Effector memory CD4-positive, alpha-beta T cell (primary cell): Measurements from ENCODE around the gene CTNNA2.

Experiments used
- DNase-seq, 3 donors: peaks; one replicate each; pipeline ENCODE4 v3.0.0-alpha.2; 2020
- H3K27ac ChIP-seq: 2 replicates; pipeline ENCODE4 v1.7.0; 2013; ENCODE audit warnings: mild to moderate bottlenecking, low read length, moderate library complexity; ENCODE audit not compliant: insufficient read depth, poor library complexity, severe bottlenecking
- H3K27me3 ChIP-seq: replicated peaks from 2 replicates; pipeline ENCODE4 v1.7.0; 2013; ENCODE audit warnings: mild to moderate bottlenecking, low read length; ENCODE audit not compliant: insufficient read depth, control insufficient read depth, poor library complexity, severe bottlenecking
- H3K36me3 ChIP-seq: 2 replicates; pipeline ENCODE4 v1.7.0; 2013; ENCODE audit warnings: mild to moderate bottlenecking, low read length, moderate library complexity; ENCODE audit not compliant: control insufficient read depth, insufficient read depth
- H3K4me1 ChIP-seq: 2 replicates; pipeline ENCODE4 v1.7.0; 2013; ENCODE audit warnings: low read length, mild to moderate bottlenecking; ENCODE audit not compliant: control insufficient read depth, insufficient read depth, poor library complexity, severe bottlenecking
- H3K4me3 ChIP-seq: 2 replicates; pipeline ENCODE4 v1.7.0; 2013; ENCODE audit warnings: low read length, low read depth, mild to moderate bottlenecking; ENCODE audit not compliant: insufficient read depth, poor library complexity, severe bottlenecking
- H3K9me3 ChIP-seq: 2 replicates; pipeline ENCODE4 v1.7.0; 2013; ENCODE audit warnings: mild to moderate bottlenecking, low read length, moderate library complexity; ENCODE audit not compliant: control insufficient read depth

CTNNA2 gene

GRCh38 chr2:79977792-79978191 lies 464.9 kb downstream of the CTNNA2 start:
- H3K36me3 ChIP-seq = no peaks in the 10 kb centered on the region
- no peaks in the 10 kb centered on the region for H3K9me3 ChIP-seq
- H3K27me3 ChIP-seq = no peaks in the 10 kb centered on the region
- no peak overlapping the region for H3K27ac ChIP-seq
- H3K4me1 ChIP-seq = no peaks in the 10 kb centered on the region
- DNase-seq = no peak
- no peak overlapping the region for H3K4me3 ChIP-seq

GRCh38 chr2:79980116-79980515 lies 467.3 kb downstream of the CTNNA2 start:
- Histone ChIP-seq H3K36me3 (no peaks in the 10 kb centered on the region), H3K4me3 (no peak overlapping the region), H3K27ac (no peak overlapping the region), H3K9me3 (no peaks in the 10 kb centered on the region), H3K4me1 (no peaks in the 10 kb centered on the region), H3K27me3 (no peaks in the 10 kb centered on the region)
- DNase-seq = no peak

- Histone ChIP-seq H3K27me3 (no peaks in the 10 kb centered on the region), H3K9me3 (no peaks in the 10 kb centered on the region), H3K36me3 (no peaks in the 10 kb centered on the region), H3K4me3 (no peak overlapping the region), H3K27ac (no peak overlapping the region), H3K4me1 (no peaks in the 10 kb centered on the region)
- DNase-seq = no peak
Observed at GRCh38 chr2:79980816-79981215, 468.0 kb downstream of the CTNNA2 start.

GRCh38 chr2:79981316-79981715 lies 468.5 kb downstream of the CTNNA2 start:
- DNase-seq = no peak
- Histone ChIP-seq H3K27ac (no peak overlapping the region), H3K9me3 (no peaks in the 10 kb centered on the region), H3K4me3 (no peak overlapping the region), H3K27me3 (no peaks in the 10 kb centered on the region), H3K36me3 (no peaks in the 10 kb centered on the region), H3K4me1 (no peaks in the 10 kb centered on the region)

- no peak overlapping the region for H3K4me3 ChIP-seq
- H3K27ac ChIP-seq = no peak overlapping the region
- H3K36me3 ChIP-seq = no peaks in the 10 kb centered on the region
- H3K27me3 ChIP-seq = no peaks in the 10 kb centered on the region
- H3K9me3 ChIP-seq = no peaks in the 10 kb centered on the region
- DNase-seq = no peak
- H3K4me1 ChIP-seq = no peaks in the 10 kb centered on the region
Observed at GRCh38 chr2:79982445-79982844, 469.6 kb downstream of the CTNNA2 start.

- no peak for DNase-seq
- Histone ChIP-seq H3K4me3 (no peak overlapping the region), H3K9me3 (no peaks in the 10 kb centered on the region), H3K27ac (no peak overlapping the region), H3K36me3 (no peaks in the 10 kb centered on the region), H3K27me3 (no peaks in the 10 kb centered on the region), H3K4me1 (no peaks in the 10 kb centered on the region)
Observed at GRCh38 chr2:79984476-79984875, 471.6 kb downstream of the CTNNA2 start.

GRCh38 chr2:79985145-79985544 lies 472.3 kb downstream of the CTNNA2 start:
- no peak for DNase-seq
- Histone ChIP-seq H3K4me3 (no peak overlapping the region), H3K27me3 (no peaks in the 10 kb centered on the region), H3K4me1 (no peaks in the 10 kb centered on the region), H3K9me3 (no peaks in the 10 kb centered on the region), H3K27ac (no peak overlapping the region), H3K36me3 (no peaks in the 10 kb centered on the region)

GRCh38 chr2:79985571-79985970 lies 472.7 kb downstream of the CTNNA2 start:
- DNase-seq = no peak
- H3K4me3 ChIP-seq = no peak overlapping the region
- no peaks in the 10 kb centered on the region for H3K36me3 ChIP-seq
- H3K27me3 ChIP-seq = no peaks in the 10 kb centered on the region
- no peak overlapping the region for H3K27ac ChIP-seq
- no peaks in the 10 kb centered on the region for H3K4me1 ChIP-seq
- no peaks in the 10 kb centered on the region for H3K9me3 ChIP-seq

- no peaks in the 10 kb centered on the region for H3K4me1 ChIP-seq
- H3K9me3 ChIP-seq = no peaks in the 10 kb centered on the region
- no peak overlapping the region for H3K27ac ChIP-seq
- H3K4me3 ChIP-seq = no peak overlapping the region
- H3K27me3 ChIP-seq = no peaks in the 10 kb centered on the region
- no peaks in the 10 kb centered on the region for H3K36me3 ChIP-seq
- no peak for DNase-seq
Observed at GRCh38 chr2:79993144-79993543, 480.3 kb downstream of the CTNNA2 start.

- no peaks in the 10 kb centered on the region for H3K27me3 ChIP-seq
- no peak for DNase-seq
Observed at GRCh38 chr2:79994161-79994560, 481.3 kb downstream of the CTNNA2 start.

GRCh38 chr2:79994965-79995364 lies 482.1 kb downstream of the CTNNA2 start:
- Histone ChIP-seq H3K9me3 (no peaks in the 10 kb centered on the region), H3K4me1 (no peaks in the 10 kb centered on the region), H3K27me3 (no peaks in the 10 kb centered on the region), H3K36me3 (no peaks in the 10 kb centered on the region), H3K4me3 (no peak overlapping the region), H3K27ac (no peak overlapping the region)
- no peak for DNase-seq

More at GRCh38 chr2:79994161-79994560, 481.3 kb downstream of the CTNNA2 start:
- Histone ChIP-seq H3K36me3 (no peaks in the 10 kb centered on the region), H3K4me1 (no peaks in the 10 kb centered on the region), H3K27ac (no peak overlapping the region), H3K4me3 (no peak overlapping the region), H3K9me3 (no peaks in the 10 kb centered on the region)
